Right kidney (tissue), 9 donors: ENCODE data around the gene GOLPH3.
"Not testable (repeated sequence)": the region's sequence is repeated elsewhere in the genome, so short reads cannot be mapped to it uniquely, and the experiment has no call there.

Experiments
- DNase-seq: peaks from one replicate; pipeline ENCODE4 v3.0.0-alpha.2; 2016
- long read RNA-seq, 8 donors: transcript quantifications; one replicate each; lab custom pipeline, GENCODE V29; 2026

GOLPH3 gene
- long read RNA-seq, donor 1, transcript GOLPH3-201 (4 exons, 2,721 nt): major isoform, 37 of 40 reads
- long read RNA-seq, donor 1, partial matches to known transcripts: 0 of 40 reads
- long read RNA-seq, donor 1, other reads (novel, unspliced or antisense): 0 of 40 reads
- long read RNA-seq, donor 2, transcript GOLPH3-201 (4 exons, 2,721 nt): major isoform, 20 of 21 reads
- long read RNA-seq, donor 2, partial matches to known transcripts: 0 of 21 reads
- long read RNA-seq, donor 2, other reads (novel, unspliced or antisense): 0 of 21 reads
- long read RNA-seq, donor 3, transcript GOLPH3-201 (4 exons, 2,721 nt): major isoform, 24 of 24 reads
- long read RNA-seq, donor 3, partial matches to known transcripts: 0 of 24 reads
- long read RNA-seq, donor 3, other reads (novel, unspliced or antisense): 0 of 24 reads
- long read RNA-seq, donor 4, transcript GOLPH3-201 (4 exons, 2,721 nt): major isoform, 31 of 32 reads
- long read RNA-seq, donor 4, partial matches to known transcripts: 0 of 32 reads
- long read RNA-seq, donor 4, other reads (novel, unspliced or antisense): 0 of 32 reads
- long read RNA-seq, donor 5, transcript GOLPH3-201 (4 exons, 2,721 nt): major isoform, 32 of 32 reads
- long read RNA-seq, donor 5, partial matches to known transcripts: 0 of 32 reads
- long read RNA-seq, donor 5, other reads (novel, unspliced or antisense): 0 of 32 reads
- long read RNA-seq, donor 6, transcript GOLPH3-201 (4 exons, 2,721 nt): major isoform, 40 of 40 reads
- long read RNA-seq, donor 6, partial matches to known transcripts: 0 of 40 reads
- long read RNA-seq, donor 6, other reads (novel, unspliced or antisense): 0 of 40 reads
- long read RNA-seq, donor 7, transcript GOLPH3-201 (4 exons, 2,721 nt): major isoform, 55 of 55 reads
- long read RNA-seq, donor 7, partial matches to known transcripts: 0 of 55 reads
- long read RNA-seq, donor 7, other reads (novel, unspliced or antisense): 0 of 55 reads
- long read RNA-seq, donor 8, transcript GOLPH3-201 (4 exons, 2,721 nt): major isoform, 42 of 44 reads
- long read RNA-seq, donor 8, partial matches to known transcripts: 0 of 44 reads
- long read RNA-seq, donor 8, other reads (novel, unspliced or antisense): 0 of 44 reads

- DNase-seq: peak; percentile 95
Observed at GRCh38 chr5:32174011-32174870, at the start of gene GOLPH3. TSS of gene GOLPH3 (minus strand) at chr5:32174319. CDS start at chr5:32174034, 285 bp downstream.

- no peak for DNase-seq
Observed at GRCh38 chr5:32222723-32223470, 48.8 kb upstream of the GOLPH3 start.

- DNase-seq: no peak
Observed at GRCh38 chr5:32217886-32218396, 43.8 kb upstream of the GOLPH3 start.

- DNase-seq: not testable (repeated sequence)
Observed at GRCh38 chr5:32214344-32214743, 40.2 kb upstream of the GOLPH3 start.

- DNase-seq: no peak
Observed at GRCh38 chr5:32210151-32210550, 36.0 kb upstream of the GOLPH3 start.

GRCh38 chr5:32208837-32209236 is 34.7 kb upstream of the GOLPH3 start:
- not testable (repeated sequence) for DNase-seq

GRCh38 chr5:32207355-32207634 is 33.2 kb upstream of the GOLPH3 start:
- DNase-seq: no peak

GRCh38 chr5:32206509-32207354 is 32.6 kb upstream of the GOLPH3 start:
- DNase-seq: no peak

- no peak for DNase-seq
Observed at GRCh38 chr5:32206053-32206452, 31.9 kb upstream of the GOLPH3 start.

- no peak for DNase-seq
Observed at GRCh38 chr5:32202394-32202793, 28.3 kb upstream of the GOLPH3 start.

- no peak for DNase-seq
Observed at GRCh38 chr5:32201122-32201753, 27.1 kb upstream of the GOLPH3 start.

GRCh38 chr5:32197032-32197431 is 22.9 kb upstream of the GOLPH3 start:
- DNase-seq: no peak

- no peak for DNase-seq
Observed at GRCh38 chr5:32195265-32195664, 21.1 kb upstream of the GOLPH3 start.

GRCh38 chr5:32193591-32193990 is 19.5 kb upstream of the GOLPH3 start:
- DNase-seq: peak; percentile 28

- no peak for DNase-seq
Observed at GRCh38 chr5:32190095-32190494, 16.0 kb upstream of the GOLPH3 start.

GRCh38 chr5:32187675-32188074 is 13.6 kb upstream of the GOLPH3 start:
- DNase-seq: no peak

GRCh38 chr5:32182463-32183063 is 8.4 kb upstream of the GOLPH3 start:
- DNase-seq: no peak

GRCh38 chr5:32173267-32174010 is 680 bp downstream of the GOLPH3 start:
- peak; percentile 82 for DNase-seq

- DNase-seq: no peak
Observed at GRCh38 chr5:32172923-32173266, 1.2 kb downstream of the GOLPH3 start.
